H9 (cell line): ENCODE measurements around the gene RHOB. TPM values are rescaled to one million over a fixed set of nuclear protein-coding genes. Genes with fewer than 3 reads are reported as not detected.

Experiments used
- DNase-seq: peaks from one replicate; pipeline ENCODE4 v3.0.0-alpha.2; 2017
- H2AFZ ChIP-seq: one replicate; pipeline ENCODE4 v1.6.1; 2013; ENCODE audit warnings: mild to moderate bottlenecking, low read length, control low read depth, moderate library complexity
- H2AK5ac ChIP-seq: 2 replicates; pipeline ENCODE4 v1.6.1; 2013; ENCODE audit warnings: low read length, control low read depth, mixed read lengths; ENCODE audit not compliant: insufficient read length
- H2BK120ac ChIP-seq: one replicate; pipeline ENCODE4 v1.6.1; 2013; ENCODE audit warnings: low read depth, mild to moderate bottlenecking, low read length, control low read depth, inconsistent platforms; ENCODE audit not compliant: poor library complexity, severe bottlenecking
- H2BK12ac ChIP-seq: 2 replicates; pipeline ENCODE4 v1.6.1; 2013; ENCODE audit warnings: low read length, control low read depth, mixed read lengths, low read depth; ENCODE audit not compliant: insufficient read length
- H2BK15ac ChIP-seq: 2 replicates; pipeline ENCODE4 v1.6.1; 2013; ENCODE audit warnings: low read depth, low read length, control low read depth
- H2BK20ac ChIP-seq: one replicate; pipeline ENCODE4 v1.6.1; 2013; ENCODE audit warnings: low read depth, mild to moderate bottlenecking, low read length, control low read depth, inconsistent platforms; ENCODE audit not compliant: poor library complexity, severe bottlenecking
- H2BK5ac ChIP-seq: 2 replicates; pipeline ENCODE4 v1.6.1; 2013; ENCODE audit warnings: low read length, control low read depth, mixed read lengths; ENCODE audit not compliant: insufficient read length
- H3K14ac ChIP-seq: 2 replicates; pipeline ENCODE4 v1.6.1; 2013; ENCODE audit warnings: low read length, control low read depth; ENCODE audit not compliant: insufficient read depth
- H3K18ac ChIP-seq: 2 replicates; pipeline ENCODE4 v1.6.1; 2013; ENCODE audit warnings: low read depth, mild to moderate bottlenecking, mixed read lengths, low read length, control low read depth; ENCODE audit not compliant: insufficient read length
- H3K23ac ChIP-seq: 2 replicates; pipeline ENCODE4 v1.6.1; 2013; ENCODE audit warnings: low read length, control low read depth, mixed read lengths, low read depth; ENCODE audit not compliant: insufficient read length
- H3K23me2 ChIP-seq: 2 replicates; pipeline ENCODE4 v1.6.1; 2013; ENCODE audit warnings: low read depth, mild to moderate bottlenecking, mixed read lengths, low read length, control low read depth; ENCODE audit not compliant: insufficient read length, poor library complexity, severe bottlenecking
- H3K27ac ChIP-seq: 2 replicates; pipeline ENCODE4 v1.5.1; 2013; ENCODE audit warnings: low read length, control low read depth, mixed read lengths, low read depth; ENCODE audit not compliant: insufficient read length
- H3K27me3 ChIP-seq: 2 replicates; pipeline ENCODE4 v1.6.1; 2013; ENCODE audit warnings: low read length, control low read depth, inconsistent platforms; ENCODE audit not compliant: insufficient read depth
- H3K4ac ChIP-seq: 2 replicates; pipeline ENCODE4 v1.6.1; 2013; ENCODE audit warnings: low read depth, mild to moderate bottlenecking, control low read depth, inconsistent platforms, low read length, moderate library complexity
- H3K4me1 ChIP-seq: 2 replicates; pipeline ENCODE4 v1.6.1; 2013; ENCODE audit warnings: low read length, control low read depth, inconsistent platforms; ENCODE audit not compliant: insufficient read depth
- H3K4me2 ChIP-seq: 2 replicates; pipeline ENCODE4 v1.6.1; 2013; ENCODE audit warnings: low read length, control low read depth, mixed read lengths; ENCODE audit not compliant: insufficient read length, insufficient read depth
- H3K56ac ChIP-seq: 2 replicates; pipeline ENCODE4 v1.6.1; 2013; ENCODE audit warnings: low read depth, mild to moderate bottlenecking, mixed read lengths, low read length, control low read depth; ENCODE audit not compliant: insufficient read length
- H3K79me1 ChIP-seq: 2 replicates; pipeline ENCODE4 v1.6.1; 2013; ENCODE audit warnings: low read depth, mild to moderate bottlenecking, moderate library complexity, low read length, control low read depth, inconsistent platforms; ENCODE audit not compliant: insufficient read depth, poor library complexity, severe bottlenecking
- H3K79me2 ChIP-seq: 2 replicates; pipeline ENCODE4 v1.6.1; 2013; ENCODE audit warnings: low read length, control low read depth, inconsistent platforms; ENCODE audit not compliant: insufficient read depth
- H3K9ac ChIP-seq: 2 replicates; pipeline ENCODE4 v1.6.1; 2013; ENCODE audit warnings: low read length, control low read depth, mixed read lengths; ENCODE audit not compliant: insufficient read length; ENCODE audit errors: extremely low read depth
- H3K9me3 ChIP-seq: one replicate; pipeline ENCODE4 v1.6.1; 2013; ENCODE audit warnings: low read depth, low read length, inconsistent platforms; ENCODE audit not compliant: control insufficient read depth
- H3T11ph ChIP-seq: one replicate; pipeline ENCODE4 v1.6.1; 2013; ENCODE audit warnings: mild to moderate bottlenecking, low read length, control low read depth, inconsistent platforms
- H4K20me1 ChIP-seq: one replicate; pipeline ENCODE4 v1.6.1; 2013; ENCODE audit not compliant: control insufficient read depth, insufficient read length, insufficient read depth
- H4K5ac ChIP-seq: 2 replicates; pipeline ENCODE4 v1.6.1; 2013; ENCODE audit warnings: low read depth, mild to moderate bottlenecking, mixed read lengths, low read length, control low read depth; ENCODE audit not compliant: insufficient read length
- H4K8ac ChIP-seq: replicated peaks from 2 replicates; pipeline ENCODE4 v1.6.1; 2013; ENCODE audit warnings: low read length, control low read depth, mixed read lengths, low read depth; ENCODE audit not compliant: insufficient read length
- H4K91ac ChIP-seq: 2 replicates; pipeline ENCODE4 v1.6.1; 2013; ENCODE audit warnings: low read depth, mild to moderate bottlenecking, moderate library complexity, mixed read lengths, low read length, control low read depth; ENCODE audit not compliant: insufficient read length
- H3K27ac Mint-ChIP-seq, 3 experiments: 2 replicates in 2 of 3; 3 replicates in 1 of 3; pipeline ENCODE4 v1.8.0; 2020 to 2021; ENCODE audit warnings: mixed read lengths in 3 of 3, mild to moderate bottlenecking in 1 of 3, moderate library complexity in 1 of 3
- H3K27me3 Mint-ChIP-seq: 2 replicates; pipeline ENCODE4 v1.8.0; 2021; ENCODE audit warnings: low read depth, mild to moderate bottlenecking, moderate library complexity, mixed read lengths
- H3K36me3 Mint-ChIP-seq, 3 experiments: 2 replicates in 2 of 3; 3 replicates in 1 of 3; pipeline ENCODE4 v1.8.0; 2020 to 2021; ENCODE audit warnings: low read depth in 3 of 3, mixed read lengths in 3 of 3; ENCODE audit not compliant: insufficient read depth in 1 of 3
- H3K4me1 Mint-ChIP-seq, 2 experiments: 2 replicates each; pipeline ENCODE4 v1.8.0; 2020; ENCODE audit warnings: mixed read lengths in 2 of 2
- H3K4me3 Mint-ChIP-seq, 2 experiments: 2 replicates in 1 of 2; 3 replicates in 1 of 2; pipeline ENCODE4 v1.8.0; 2020 to 2021; ENCODE audit warnings: mild to moderate bottlenecking in 2 of 2, mixed read lengths in 2 of 2, moderate library complexity in 1 of 2
- H3K9me3 Mint-ChIP-seq, 2 experiments: 2 replicates in 1 of 2; 3 replicates in 1 of 2; pipeline ENCODE4 v1.8.0; 2020; ENCODE audit warnings: mild to moderate bottlenecking in 2 of 2, mixed read lengths in 2 of 2, moderate library complexity in 1 of 2
- WGBS: extraction: QIAGEN DNeasy Blood & Tissue Kit; methylation state at CpG from one replicate; pipeline ENCODE4 v1.1.7; 2013; ENCODE audit warnings: missing lambda C conversion rate, low lambda C conversion rate, mixed read lengths; ENCODE audit not compliant: insufficient read length; ENCODE audit errors: extremely low coverage; 5-methylcytosine and 5-hydroxymethylcytosine counted together
- total RNA-seq: library from RNA; stranded (reverse); gene quantifications from 2 replicates; pipeline ENCODE4 v1.2.1, GENCODE V29; 2021
- TF ChIP-seq, protein P1 (sequence below): fragments of 200-600 bp; sonication (generic); conservative IDR thresholded peaks from 3 replicates; pipeline ENCODE4 v1.8.0; 2021; ENCODE audit warnings: antibody characterized with exemption, mild to moderate bottlenecking

Gene RHOB
- total RNA-seq, 1 experiment from 2014 or later, result 10.3 TPM

DNA sequence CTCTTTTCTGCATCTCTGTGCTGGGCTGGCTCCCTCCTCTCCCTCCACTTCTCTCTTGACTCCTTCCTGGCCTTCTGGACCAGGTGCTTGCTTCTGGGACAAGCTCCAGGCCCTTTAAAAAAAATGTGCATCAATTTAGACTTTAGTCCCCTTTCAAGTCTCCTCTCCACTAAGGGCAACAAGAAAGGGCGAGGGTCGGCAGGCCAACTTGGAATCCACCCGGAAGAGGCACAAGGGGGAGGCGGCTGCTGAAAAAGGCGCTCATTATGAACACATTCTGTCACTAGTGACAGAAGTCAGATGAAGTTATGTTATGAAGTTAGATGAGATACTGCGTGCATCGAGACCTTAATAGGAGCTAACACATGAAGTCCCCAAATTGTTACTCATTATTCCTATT, 13.6 kb upstream of the RHOB start:
- no peak overlapping the region for H3K4me3 Mint-ChIP-seq
- Histone ChIP-seq H3K27ac (no peak overlapping the region), H2AK5ac (no peak overlapping the region), H3K27me3 (no peaks in the 10 kb centered on the region; the same call in 1 of the 2 replicates), H2AFZ (no peak overlapping the region), H3K18ac (no peak overlapping the region), H2BK12ac (no peak overlapping the region), H3K14ac (no peak overlapping the region), H3K23ac (no peak overlapping the region), H3K9me3 (no peaks in the 10 kb centered on the region), H3K56ac (no peak overlapping the region), H3K4me2 (no peak overlapping the region), H2BK5ac (no peak overlapping the region), H3K4me1 (no peaks in the 10 kb centered on the region), H4K5ac (no peak overlapping the region), H2BK20ac (no peak overlapping the region), H3K9ac (no peak overlapping the region), H3K4ac (no peak overlapping the region), H4K91ac (no peak overlapping the region), H4K20me1 (no peaks in the 10 kb centered on the region), H3T11ph (no peak overlapping the region), H3K23me2 (no peaks in the 10 kb centered on the region), H4K8ac (no peak overlapping the region), H2BK120ac (no peak overlapping the region), H3K79me1 (no peaks in the 10 kb centered on the region), H3K79me2 (no peaks in the 10 kb centered on the region), H2BK15ac (no peak overlapping the region)
- no peaks in the 10 kb centered on the region for H3K9me3 Mint-ChIP-seq
- TF ChIP-seq, protein P1, sequence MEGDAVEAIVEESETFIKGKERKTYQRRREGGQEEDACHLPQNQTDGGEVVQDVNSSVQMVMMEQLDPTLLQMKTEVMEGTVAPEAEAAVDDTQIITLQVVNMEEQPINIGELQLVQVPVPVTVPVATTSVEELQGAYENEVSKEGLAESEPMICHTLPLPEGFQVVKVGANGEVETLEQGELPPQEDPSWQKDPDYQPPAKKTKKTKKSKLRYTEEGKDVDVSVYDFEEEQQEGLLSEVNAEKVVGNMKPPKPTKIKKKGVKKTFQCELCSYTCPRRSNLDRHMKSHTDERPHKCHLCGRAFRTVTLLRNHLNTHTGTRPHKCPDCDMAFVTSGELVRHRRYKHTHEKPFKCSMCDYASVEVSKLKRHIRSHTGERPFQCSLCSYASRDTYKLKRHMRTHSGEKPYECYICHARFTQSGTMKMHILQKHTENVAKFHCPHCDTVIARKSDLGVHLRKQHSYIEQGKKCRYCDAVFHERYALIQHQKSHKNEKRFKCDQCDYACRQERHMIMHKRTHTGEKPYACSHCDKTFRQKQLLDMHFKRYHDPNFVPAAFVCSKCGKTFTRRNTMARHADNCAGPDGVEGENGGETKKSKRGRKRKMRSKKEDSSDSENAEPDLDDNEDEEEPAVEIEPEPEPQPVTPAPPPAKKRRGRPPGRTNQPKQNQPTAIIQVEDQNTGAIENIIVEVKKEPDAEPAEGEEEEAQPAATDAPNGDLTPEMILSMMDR, result no peak
- no peaks in the 10 kb centered on the region for H3K36me3 Mint-ChIP-seq
- H3K4me1 Mint-ChIP-seq, result peaks cover 0 to 4% of the 10 kb centered on the region in 2 experiments; a peak in 1 of 4 replicates
- DNase-seq, result no peak
- peaks cover 20% of the 10 kb centered on the region for H3K27me3 Mint-ChIP-seq
- no peak overlapping the region for H3K27ac Mint-ChIP-seq
- WGBS, result no CpG with 5 or more reads among the region's 7 CpGs
